Subcutaneous adipose tissue (tissue), 4 donors: Measurements from ENCODE around the gene TLL2. TPM values are rescaled to one million over a fixed set of nuclear protein-coding genes. Genes with fewer than 3 reads are reported as not detected.

Experiments
- total RNA-seq, 4 donors: library from RNA; depleted of rRNA; stranded (reverse); fragments of >200 nt; gene quantifications; one replicate each; pipeline ENCODE4 v1.1.0, GENCODE V29; 2016
- TF ChIP-seq, protein P1 (sequence below): fragments of 450-650 bp; IDR thresholded peaks from one replicate; pipeline ENCODE4 v1.5.1; 2016; ENCODE audit warnings: low read depth, mild to moderate bottlenecking, control low read depth, antibody characterized with exemption, moderate library complexity

Gene TLL2
- total RNA-seq, 4 donors from 2014 or later: not detected

DNA sequence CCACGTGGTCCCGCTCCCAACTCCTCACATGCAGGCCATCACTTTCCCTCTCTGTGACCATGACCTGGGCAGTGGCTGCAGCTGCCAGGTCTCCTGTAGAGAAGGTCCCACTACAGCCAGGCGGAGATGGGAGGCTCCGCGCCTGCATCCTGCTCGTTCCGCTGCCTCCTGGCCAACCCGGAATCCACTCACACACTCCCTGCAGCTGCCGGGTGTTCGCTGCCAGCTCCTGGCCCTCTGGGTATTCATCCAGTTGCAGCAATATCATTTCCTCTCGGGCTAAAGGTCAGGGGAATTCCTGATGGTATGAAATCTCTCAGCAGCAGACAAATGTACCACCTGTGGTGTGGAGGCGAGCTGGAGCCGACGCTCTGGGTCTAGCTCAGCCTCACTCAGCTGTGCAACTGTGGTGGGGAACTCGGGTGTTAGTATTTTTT is 65.7 kb downstream of the TLL2 start:
- TF ChIP-seq, protein P1, sequence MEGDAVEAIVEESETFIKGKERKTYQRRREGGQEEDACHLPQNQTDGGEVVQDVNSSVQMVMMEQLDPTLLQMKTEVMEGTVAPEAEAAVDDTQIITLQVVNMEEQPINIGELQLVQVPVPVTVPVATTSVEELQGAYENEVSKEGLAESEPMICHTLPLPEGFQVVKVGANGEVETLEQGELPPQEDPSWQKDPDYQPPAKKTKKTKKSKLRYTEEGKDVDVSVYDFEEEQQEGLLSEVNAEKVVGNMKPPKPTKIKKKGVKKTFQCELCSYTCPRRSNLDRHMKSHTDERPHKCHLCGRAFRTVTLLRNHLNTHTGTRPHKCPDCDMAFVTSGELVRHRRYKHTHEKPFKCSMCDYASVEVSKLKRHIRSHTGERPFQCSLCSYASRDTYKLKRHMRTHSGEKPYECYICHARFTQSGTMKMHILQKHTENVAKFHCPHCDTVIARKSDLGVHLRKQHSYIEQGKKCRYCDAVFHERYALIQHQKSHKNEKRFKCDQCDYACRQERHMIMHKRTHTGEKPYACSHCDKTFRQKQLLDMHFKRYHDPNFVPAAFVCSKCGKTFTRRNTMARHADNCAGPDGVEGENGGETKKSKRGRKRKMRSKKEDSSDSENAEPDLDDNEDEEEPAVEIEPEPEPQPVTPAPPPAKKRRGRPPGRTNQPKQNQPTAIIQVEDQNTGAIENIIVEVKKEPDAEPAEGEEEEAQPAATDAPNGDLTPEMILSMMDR: no peak

DNA sequence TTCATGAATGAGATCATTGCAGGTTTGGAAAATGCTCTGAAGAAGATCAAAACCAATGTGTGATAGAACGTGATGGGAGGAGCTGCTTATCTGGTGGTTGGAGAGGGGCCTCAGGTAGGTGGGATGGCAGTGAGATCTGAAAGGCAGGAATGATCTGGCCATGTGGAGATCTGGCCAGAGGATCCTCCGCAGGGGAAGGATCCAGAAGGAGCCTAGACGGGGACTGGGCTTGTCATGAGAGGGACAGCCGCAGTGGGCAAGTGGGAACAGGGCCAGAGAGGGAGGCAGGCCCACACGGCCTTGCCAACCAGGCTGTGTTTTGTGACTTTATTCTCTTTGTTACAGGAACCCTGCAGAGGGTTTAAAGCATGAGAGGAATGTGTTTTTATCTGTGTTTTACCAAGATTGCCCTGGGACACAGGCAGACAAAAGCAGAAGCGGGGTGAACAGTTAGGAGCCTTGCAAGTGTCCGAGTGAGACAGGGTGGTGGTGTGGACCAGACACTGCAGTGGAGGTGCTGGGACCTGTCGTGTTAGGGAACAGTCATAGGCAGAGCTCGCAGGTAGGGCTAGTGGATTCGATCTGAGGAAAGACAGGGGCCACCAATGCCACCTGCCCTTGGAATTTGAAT is 66.6 kb downstream of the TLL2 start:
- TF ChIP-seq, protein P1: no peak

DNA sequence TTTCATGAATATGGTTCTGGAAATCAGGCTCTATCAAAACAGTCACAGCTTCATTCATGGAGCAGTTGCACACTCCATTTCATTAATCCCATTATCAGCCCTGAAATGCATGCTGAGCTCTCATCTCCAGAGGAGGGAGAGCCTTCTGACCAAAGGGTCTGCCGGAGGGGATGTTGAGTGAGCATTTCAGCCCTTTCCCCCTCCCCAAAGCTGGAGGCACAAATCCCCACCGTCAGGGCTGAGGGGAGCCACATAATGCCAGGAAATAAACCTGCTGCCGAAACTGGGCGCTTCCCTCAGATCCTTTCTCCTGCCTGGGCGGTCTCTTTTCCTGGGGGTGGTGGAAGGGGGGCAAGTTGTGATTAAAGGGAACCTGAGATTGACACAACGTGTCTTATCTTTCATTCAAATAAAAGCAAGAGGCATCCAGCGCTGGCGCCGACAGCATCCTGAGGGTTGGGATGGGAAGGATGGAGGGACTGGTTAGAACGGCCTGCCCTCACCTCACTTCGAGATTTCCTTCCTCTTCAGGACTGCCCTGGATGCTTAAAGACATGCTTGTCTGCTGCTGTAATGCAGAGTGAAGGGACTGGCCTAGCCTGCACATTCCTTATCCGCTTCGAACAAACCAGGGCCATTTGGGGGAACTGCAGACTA is 71.6 kb downstream of the TLL2 start:
- TF ChIP-seq, protein P1: no peak

DNA sequence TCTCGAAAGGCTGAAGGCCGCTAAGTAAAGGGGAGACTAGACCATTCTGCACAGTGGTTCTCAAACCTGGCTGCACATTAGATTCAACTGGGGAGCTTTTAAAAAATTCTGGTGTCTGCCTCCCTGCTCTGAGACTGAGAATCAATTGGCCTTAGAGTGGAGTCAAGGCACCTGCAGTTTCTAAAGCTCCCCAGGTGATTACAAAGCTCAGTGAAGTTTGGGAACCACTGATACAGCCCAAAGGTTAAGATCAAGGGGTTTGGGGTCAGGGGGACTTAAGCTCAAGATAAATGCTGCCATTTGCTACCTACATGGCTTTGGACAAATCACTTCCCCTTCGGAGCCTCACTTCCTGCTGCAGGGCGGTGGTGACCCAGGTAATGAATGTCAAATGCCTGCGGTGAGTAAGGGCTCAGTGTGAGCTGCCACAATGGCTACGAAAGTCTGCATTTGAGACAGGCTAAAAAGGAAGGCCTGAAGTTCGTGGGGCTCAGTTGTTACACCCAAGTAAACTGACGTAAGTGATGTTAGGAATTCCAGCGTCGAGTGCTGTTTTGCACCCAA is 72.3 kb downstream of the TLL2 start:
- TF ChIP-seq, protein P1: no peak

DNA sequence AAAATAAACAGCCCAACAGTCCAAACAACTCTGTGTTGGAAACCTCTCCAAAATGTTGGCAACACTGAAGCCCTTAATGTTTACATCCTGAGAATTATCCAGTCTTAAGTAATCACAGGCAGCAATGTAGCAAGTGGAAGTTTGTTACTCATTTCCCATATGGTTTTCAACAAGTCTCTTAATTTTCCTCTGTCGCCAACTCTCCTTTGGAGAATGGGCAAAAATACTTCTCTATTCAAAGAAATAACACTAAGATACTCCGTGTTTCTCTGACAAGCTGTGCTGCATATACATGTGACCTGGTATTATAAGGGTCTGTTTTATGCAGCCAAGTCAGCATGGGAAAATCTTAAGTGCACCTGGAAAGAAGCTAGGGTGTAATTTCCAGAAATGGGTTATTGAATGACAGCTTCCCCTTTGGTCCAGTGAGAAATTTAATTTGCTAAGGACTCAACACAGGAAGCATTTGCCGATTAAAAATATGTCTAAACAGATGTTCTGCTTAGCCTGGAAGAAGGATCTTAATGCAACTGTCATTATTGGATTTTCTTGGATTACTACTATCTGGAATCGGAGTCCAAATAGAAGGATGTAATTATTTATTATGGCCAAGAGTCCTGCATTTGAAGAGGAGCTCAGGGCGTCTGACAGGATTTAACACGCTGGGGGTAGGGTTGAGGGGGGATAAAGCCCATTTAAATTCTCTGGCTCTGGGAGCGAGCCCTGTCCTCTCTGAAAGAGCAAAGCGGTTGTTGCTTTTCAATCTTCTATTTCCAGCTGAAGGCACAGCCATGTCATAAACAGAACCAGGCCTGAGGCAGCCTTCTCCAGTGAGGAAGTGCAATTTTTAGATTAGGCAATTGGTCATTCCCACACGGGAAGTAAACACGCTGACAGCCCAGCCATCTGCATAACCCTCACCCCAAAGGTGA is 73.1 kb downstream of the TLL2 start:
- TF ChIP-seq, protein P1: no peak

DNA sequence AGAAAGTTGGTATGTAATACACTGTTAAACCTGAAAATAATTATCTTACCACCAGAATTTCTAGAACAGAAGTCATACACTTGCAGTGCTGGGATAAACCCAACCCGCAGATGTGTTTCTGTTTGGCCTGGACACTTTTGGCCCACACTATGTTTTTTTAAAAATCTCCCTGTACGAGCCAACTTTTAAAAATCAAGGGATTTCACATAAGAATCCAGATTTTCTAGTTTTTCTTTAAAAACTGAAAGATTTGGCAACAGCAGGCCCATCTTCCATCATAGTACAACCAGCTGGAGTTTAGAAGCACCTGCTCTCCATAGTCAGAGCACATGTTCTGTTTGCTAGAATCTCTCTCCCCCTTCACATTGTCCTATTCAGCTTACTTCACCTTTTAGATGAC is 74.0 kb downstream of the TLL2 start:
- TF ChIP-seq, protein P1: no peak

DNA sequence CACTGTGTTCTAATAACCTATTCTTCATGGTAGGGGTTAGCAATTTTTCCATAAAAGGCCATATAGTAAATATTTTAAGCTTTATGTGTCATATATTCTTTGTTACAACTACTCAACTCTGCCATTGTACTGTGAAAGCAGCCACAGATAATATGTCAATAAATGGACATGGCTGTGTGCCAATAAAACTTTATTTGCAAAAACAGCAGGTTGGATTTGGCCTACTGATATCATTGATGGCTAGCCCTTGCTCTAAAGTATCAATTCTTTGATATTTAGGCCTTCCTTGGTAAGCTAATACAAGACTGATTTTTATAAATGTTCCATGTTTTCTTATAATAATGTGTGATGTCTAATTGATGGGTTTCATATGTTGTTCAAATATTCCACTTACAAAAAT is 77.7 kb downstream of the TLL2 start:
- TF ChIP-seq, protein P1: no peak
